ENCODE data around the gene KLHDC10.

KLHDC10 gene

GRCh38 chr7:130139193-130139960 lies 69.0 kb downstream of the KLHDC10 start:
- TF ChIP-seq, protein P1, sequence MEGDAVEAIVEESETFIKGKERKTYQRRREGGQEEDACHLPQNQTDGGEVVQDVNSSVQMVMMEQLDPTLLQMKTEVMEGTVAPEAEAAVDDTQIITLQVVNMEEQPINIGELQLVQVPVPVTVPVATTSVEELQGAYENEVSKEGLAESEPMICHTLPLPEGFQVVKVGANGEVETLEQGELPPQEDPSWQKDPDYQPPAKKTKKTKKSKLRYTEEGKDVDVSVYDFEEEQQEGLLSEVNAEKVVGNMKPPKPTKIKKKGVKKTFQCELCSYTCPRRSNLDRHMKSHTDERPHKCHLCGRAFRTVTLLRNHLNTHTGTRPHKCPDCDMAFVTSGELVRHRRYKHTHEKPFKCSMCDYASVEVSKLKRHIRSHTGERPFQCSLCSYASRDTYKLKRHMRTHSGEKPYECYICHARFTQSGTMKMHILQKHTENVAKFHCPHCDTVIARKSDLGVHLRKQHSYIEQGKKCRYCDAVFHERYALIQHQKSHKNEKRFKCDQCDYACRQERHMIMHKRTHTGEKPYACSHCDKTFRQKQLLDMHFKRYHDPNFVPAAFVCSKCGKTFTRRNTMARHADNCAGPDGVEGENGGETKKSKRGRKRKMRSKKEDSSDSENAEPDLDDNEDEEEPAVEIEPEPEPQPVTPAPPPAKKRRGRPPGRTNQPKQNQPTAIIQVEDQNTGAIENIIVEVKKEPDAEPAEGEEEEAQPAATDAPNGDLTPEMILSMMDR (IDR thresholded peaks at IDR 0.05; ENCODE audit: low read depth, low read length): no peak
- no peak overlapping the region for H3K4me3 ChIP-seq (ENCODE audit: low read depth, low read length)

DNA sequence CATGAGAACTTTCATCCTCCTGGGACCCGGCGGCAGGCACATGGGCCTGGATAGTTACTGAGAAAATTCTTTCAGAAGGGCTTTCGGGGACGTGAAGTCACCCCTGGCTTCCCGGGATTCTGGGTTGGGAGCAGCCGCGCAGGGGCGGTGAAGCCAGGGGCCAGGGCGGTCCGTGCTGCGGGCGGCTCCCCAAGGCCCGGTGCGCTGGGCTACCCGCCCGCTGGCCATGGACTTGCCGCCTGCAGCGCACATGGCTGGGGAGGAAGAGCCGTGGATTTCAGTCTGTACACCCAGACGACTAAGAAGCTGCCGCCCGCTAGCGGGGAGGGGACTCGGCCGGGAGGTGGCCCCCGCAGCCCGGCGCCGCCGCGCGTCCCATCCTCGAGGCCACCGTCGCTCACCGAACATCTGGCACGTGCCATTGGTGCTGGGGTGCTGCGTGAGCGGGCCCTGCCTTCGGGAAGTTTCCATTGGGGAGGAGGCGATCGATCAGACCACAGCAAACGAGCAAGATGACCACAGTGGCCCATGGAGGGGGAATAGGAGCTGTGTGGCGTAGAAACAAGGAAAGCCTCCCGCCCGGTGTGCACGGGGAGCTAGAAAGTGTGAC lies 70.3 kb downstream of the KLHDC10 start:
- H3K4me3 ChIP-seq (ENCODE audit: low read depth, low read length): no peak overlapping the region
- TF ChIP-seq, protein P1 (IDR thresholded peaks at IDR 0.05; ENCODE audit: low read depth, low read length): no peak

DNA sequence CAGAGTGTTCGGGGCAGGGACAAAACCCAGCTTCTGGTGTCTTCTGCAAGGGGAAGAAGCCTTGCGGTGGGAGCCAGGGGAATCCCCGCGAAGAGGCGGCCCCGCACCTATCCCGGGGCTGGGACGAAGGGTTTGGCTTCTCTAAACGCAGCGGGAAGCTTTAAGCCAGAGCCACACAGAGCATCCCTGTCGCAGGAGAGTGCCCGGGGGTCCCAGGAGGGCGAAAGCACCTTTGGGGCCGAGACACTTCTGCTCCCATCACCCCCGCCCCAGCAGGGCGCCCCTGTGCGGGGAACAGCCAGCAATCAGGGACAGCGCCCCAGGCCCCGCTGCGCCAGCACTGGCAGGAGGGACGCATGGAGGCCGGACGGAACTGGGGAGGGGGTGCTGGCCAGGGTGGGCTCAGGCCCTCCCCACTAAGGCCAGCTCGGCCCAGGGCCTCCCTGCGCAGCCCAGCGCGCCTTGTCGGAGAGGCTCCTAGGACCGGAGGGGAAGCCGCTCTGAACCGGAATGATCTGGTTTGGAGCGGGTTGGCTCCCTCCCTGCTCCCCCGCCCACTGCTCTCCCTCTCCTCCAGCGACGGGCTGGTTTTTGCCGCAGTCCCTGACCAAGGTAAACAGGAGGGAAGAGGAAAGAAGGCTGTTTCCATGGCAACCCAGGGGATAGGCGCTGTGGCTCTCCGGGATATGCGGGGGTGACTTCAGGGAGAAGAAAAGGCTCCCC lies 71.0 kb downstream of the KLHDC10 start:
- TF ChIP-seq, protein P1 (IDR thresholded peaks at IDR 0.05; ENCODE audit: low read depth, low read length): no peak
- no peak overlapping the region for H3K4me3 ChIP-seq (ENCODE audit: low read depth, low read length)

DNA sequence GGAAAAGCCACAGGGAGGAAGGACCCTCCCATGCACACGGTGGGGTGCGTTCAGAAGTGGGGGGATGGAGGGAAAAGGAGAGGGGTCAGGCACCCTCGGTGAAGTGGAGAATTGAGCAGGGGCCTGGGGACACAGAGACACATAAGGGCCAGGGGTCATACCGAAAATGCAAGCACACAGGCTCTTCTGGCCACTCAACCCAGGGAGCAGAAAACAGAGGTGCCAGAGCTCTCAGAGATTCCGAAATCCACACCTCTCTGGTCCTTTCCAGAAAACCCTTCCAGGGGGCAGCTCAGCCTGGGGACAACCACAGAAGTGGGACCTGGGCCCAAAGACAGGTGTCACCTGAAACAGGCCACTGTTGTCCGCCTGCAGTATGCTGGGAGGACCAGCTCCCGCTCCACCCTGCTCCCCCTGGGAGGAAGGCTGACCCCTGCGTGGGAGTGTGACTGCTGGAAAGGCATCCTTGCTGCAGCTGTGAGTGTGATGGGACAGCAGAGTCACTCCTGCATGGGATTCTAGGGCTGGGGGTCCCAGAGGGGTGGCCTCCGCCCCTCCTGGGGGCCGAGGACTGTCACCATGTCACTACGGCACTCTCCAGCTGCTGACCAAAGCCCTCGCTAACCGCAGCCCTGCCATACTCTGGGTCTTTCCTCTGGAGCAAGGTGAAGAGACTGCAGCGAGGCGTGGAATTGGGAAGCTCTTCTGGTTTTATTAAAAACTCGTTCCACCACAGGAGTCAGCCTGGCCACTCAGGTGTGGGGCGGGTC lies 71.7 kb downstream of the KLHDC10 start:
- TF ChIP-seq, protein P1 (IDR thresholded peaks at IDR 0.05; ENCODE audit: low read depth, low read length): no peak
- H3K4me3 ChIP-seq (ENCODE audit: low read depth, low read length): no peak overlapping the region

GRCh38 chr7:130142654-130143333 lies 72.5 kb downstream of the KLHDC10 start:
- TF ChIP-seq, protein P1 (IDR thresholded peaks at IDR 0.05; ENCODE audit: low read depth, low read length): no peak

GRCh38 chr7:130143334-130143732 lies 73.0 kb downstream of the KLHDC10 start:
- no peak overlapping the region for H3K4me3 ChIP-seq (ENCODE audit: low read depth, low read length)
- TF ChIP-seq, protein P1 (IDR thresholded peaks at IDR 0.05; ENCODE audit: low read depth, low read length): no peak

More at GRCh38 chr7:130142654-130143333, 72.5 kb downstream of the KLHDC10 start:
- H3K4me3 ChIP-seq (ENCODE audit: low read depth, low read length): no peak overlapping the region
